Effector memory CD4-positive, alpha-beta T cell (primary cell): Measurements from ENCODE around the gene ISM2.
"Not testable (repeated sequence)": the region's sequence is repeated elsewhere in the genome, so short reads cannot be mapped to it uniquely, and the experiment has no call there.

ENCODE experiments used
- DNase-seq, 3 donors: peaks; one replicate each; pipeline ENCODE4 v3.0.0-alpha.2; 2020
- H3K27ac ChIP-seq: 2 replicates; pipeline ENCODE4 v1.7.0; 2013; ENCODE audit warnings: mild to moderate bottlenecking, low read length, moderate library complexity; ENCODE audit not compliant: insufficient read depth, poor library complexity, severe bottlenecking
- H3K27me3 ChIP-seq: replicated peaks from 2 replicates; pipeline ENCODE4 v1.7.0; 2013; ENCODE audit warnings: mild to moderate bottlenecking, low read length; ENCODE audit not compliant: insufficient read depth, control insufficient read depth, poor library complexity, severe bottlenecking
- H3K36me3 ChIP-seq: 2 replicates; pipeline ENCODE4 v1.7.0; 2013; ENCODE audit warnings: mild to moderate bottlenecking, low read length, moderate library complexity; ENCODE audit not compliant: control insufficient read depth, insufficient read depth
- H3K4me1 ChIP-seq: 2 replicates; pipeline ENCODE4 v1.7.0; 2013; ENCODE audit warnings: low read length, mild to moderate bottlenecking; ENCODE audit not compliant: control insufficient read depth, insufficient read depth, poor library complexity, severe bottlenecking
- H3K4me3 ChIP-seq: 2 replicates; pipeline ENCODE4 v1.7.0; 2013; ENCODE audit warnings: low read length, low read depth, mild to moderate bottlenecking; ENCODE audit not compliant: insufficient read depth, poor library complexity, severe bottlenecking
- H3K9me3 ChIP-seq: 2 replicates; pipeline ENCODE4 v1.7.0; 2013; ENCODE audit warnings: mild to moderate bottlenecking, low read length, moderate library complexity; ENCODE audit not compliant: control insufficient read depth

ISM2 gene

DNA sequence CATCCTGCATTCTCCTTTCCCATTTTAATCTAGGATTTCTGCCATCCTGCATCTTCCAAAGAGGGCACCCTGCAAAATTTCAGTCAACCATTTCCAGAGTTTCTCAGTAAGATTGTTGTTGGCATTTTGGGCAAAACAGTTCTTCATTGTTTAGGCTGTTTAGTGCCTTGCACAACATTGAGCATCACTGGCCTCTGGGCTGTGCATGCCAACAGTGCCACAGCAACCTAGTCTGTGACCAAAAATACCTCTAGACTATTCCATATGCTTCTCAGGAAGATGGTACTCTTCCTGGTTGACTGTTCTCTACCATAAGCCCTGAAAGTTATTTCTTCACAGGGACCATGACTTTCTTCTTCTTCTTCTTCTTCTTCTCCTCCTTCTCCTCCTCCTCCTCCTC, 32.5 kb upstream of the ISM2 start:
- Histone ChIP-seq H3K36me3 (no peaks in the 10 kb centered on the region), H3K4me1 (no peaks in the 10 kb centered on the region), H3K27me3 (no peaks in the 10 kb centered on the region), H3K27ac (no peak overlapping the region), H3K9me3 (no peaks in the 10 kb centered on the region), H3K4me3 (no peak overlapping the region)
- no peak for DNase-seq

- no peaks in the 10 kb centered on the region for H3K36me3 ChIP-seq
- DNase-seq = no peak
- no peaks in the 10 kb centered on the region for H3K9me3 ChIP-seq
- no peaks in the 10 kb centered on the region for H3K4me1 ChIP-seq
- no peak overlapping the region for H3K27ac ChIP-seq
- no peak overlapping the region for H3K4me3 ChIP-seq
- no peaks in the 10 kb centered on the region for H3K27me3 ChIP-seq
Observed at GRCh38 chr14:77529963-77530362, 31.3 kb upstream of the ISM2 start.

DNA sequence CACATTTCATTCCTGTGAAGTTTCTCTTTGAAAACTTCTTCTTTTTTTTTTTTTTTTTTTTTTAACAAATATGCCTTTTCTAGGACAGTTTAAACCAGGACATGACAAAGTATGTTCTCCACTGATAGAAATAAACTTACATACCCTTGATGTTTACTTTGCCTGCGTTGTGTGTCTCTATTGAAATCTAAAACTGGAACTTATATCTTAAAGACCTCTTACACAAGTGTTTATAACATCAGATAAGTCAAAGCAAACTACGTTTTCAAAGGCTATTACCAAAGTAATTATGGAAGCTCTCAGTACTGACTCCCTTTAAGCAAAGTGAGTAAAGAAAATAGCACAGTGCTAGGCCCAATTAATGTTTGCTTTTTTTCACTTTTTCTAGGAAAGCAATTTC, 30.6 kb upstream of the ISM2 start:
- DNase-seq = no peak
- Histone ChIP-seq H3K36me3 (no peaks in the 10 kb centered on the region), H3K27ac (no peak overlapping the region), H3K27me3 (no peaks in the 10 kb centered on the region), H3K9me3 (no peaks in the 10 kb centered on the region), H3K4me3 (no peak overlapping the region), H3K4me1 (no peaks in the 10 kb centered on the region)

GRCh38 chr14:77528701-77529100, 30.1 kb upstream of the ISM2 start:
- not testable (repeated sequence) for H3K4me3 ChIP-seq, H3K4me1 ChIP-seq, H3K9me3 ChIP-seq, H3K27me3 ChIP-seq, DNase-seq, H3K36me3 ChIP-seq, H3K27ac ChIP-seq

DNA sequence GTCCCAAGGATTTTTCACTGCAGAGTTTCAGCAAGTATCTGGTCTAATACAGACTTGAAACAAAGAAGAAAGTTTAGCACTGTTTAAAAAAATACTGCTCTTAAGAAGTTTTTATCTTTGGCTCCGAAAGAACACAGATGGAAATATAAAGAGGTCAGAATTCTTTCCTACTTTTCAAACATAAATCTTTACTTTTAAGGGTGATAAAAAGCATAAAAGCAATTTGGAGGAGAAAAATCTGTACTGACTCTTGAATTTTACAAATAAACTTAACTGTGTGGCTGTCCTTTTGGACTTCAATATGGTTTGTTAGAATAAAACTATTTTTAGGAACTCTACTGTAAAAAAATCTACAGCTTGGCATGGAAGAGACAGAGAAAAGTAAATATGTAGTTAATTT, 27.6 kb upstream of the ISM2 start:
- Histone ChIP-seq H3K27me3 (no peaks in the 10 kb centered on the region), H3K4me3 (no peak overlapping the region), H3K27ac (no peak overlapping the region), H3K36me3 (peaks cover 1% of the 10 kb centered on the region), H3K4me1 (no peaks in the 10 kb centered on the region), H3K9me3 (no peaks in the 10 kb centered on the region)
- no peak for DNase-seq

GRCh38 chr14:77524536-77524935, 25.9 kb upstream of the ISM2 start:
- Histone ChIP-seq H3K4me3 (no peak overlapping the region), H3K27me3 (no peaks in the 10 kb centered on the region), H3K27ac (no peak overlapping the region), H3K4me1 (no peaks in the 10 kb centered on the region), H3K9me3 (no peaks in the 10 kb centered on the region), H3K36me3 (peaks cover 15% of the 10 kb centered on the region)
- DNase-seq = no peak

GRCh38 chr14:77523109-77523508, 24.5 kb upstream of the ISM2 start:
- H3K27me3 ChIP-seq = no peaks in the 10 kb centered on the region
- H3K4me3 ChIP-seq = no peak overlapping the region
- H3K9me3 ChIP-seq = no peaks in the 10 kb centered on the region
- peaks cover 15% of the 10 kb centered on the region for H3K36me3 ChIP-seq
- no peaks in the 10 kb centered on the region for H3K4me1 ChIP-seq
- H3K27ac ChIP-seq = no peak overlapping the region
- DNase-seq = no peak

DNA sequence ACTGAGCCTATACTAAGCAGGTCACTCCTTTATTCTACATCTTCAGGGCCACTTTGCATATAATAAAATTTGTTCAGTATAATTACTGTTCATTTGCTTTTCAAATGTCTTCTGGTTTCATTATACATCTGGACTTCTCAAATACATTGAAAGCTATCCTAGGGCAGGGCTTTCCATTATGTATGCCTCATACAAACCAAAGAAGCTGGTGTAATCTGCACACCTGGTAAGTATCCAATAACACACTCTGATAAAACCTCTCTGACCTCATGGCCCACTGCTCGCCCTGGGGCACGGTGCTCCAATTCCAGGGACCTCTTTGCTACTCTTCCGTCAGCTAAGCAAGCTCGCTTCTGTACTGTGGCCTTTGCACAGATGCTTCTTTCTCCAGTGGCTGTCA, 21.9 kb upstream of the ISM2 start:
- no peak for DNase-seq
- Histone ChIP-seq H3K4me3 (no peak overlapping the region), H3K27me3 (no peaks in the 10 kb centered on the region), H3K27ac (no peak overlapping the region), H3K9me3 (no peaks in the 10 kb centered on the region), H3K4me1 (no peaks in the 10 kb centered on the region), H3K36me3 (peaks cover 15% of the 10 kb centered on the region)

GRCh38 chr14:77516126-77516525, 17.5 kb upstream of the ISM2 start:
- Histone ChIP-seq H3K36me3 (peaks cover 29% of the 10 kb centered on the region), H3K4me3 (no peak overlapping the region), H3K4me1 (no peaks in the 10 kb centered on the region), H3K9me3 (no peaks in the 10 kb centered on the region), H3K27me3 (no peaks in the 10 kb centered on the region), H3K27ac (no peak overlapping the region)
- DNase-seq = no peak

GRCh38 chr14:77511486-77512162, 13.0 kb upstream of the ISM2 start:
- Histone ChIP-seq H3K27me3 (no peaks in the 10 kb centered on the region), H3K36me3 (peaks cover 28% of the 10 kb centered on the region), H3K4me3 (no peak overlapping the region), H3K4me1 (no peaks in the 10 kb centered on the region), H3K27ac (no peak overlapping the region), H3K9me3 (no peaks in the 10 kb centered on the region)
- DNase-seq = no peak
